ENCODE measurements around the gene PDE9A. TPM values are rescaled to one million over a fixed set of nuclear protein-coding genes. Genes with fewer than 3 reads are reported as not detected.
"Not testable (repeated sequence)": the region's sequence is repeated elsewhere in the genome, so short reads cannot be mapped to it uniquely, and the experiment has no call there.

PDE9A gene
- total and polyA plus RNA-seq, 2 of the 4 experiments (the other 2 are of a cell fraction): 0.89 to 0.90 TPM

DNA sequence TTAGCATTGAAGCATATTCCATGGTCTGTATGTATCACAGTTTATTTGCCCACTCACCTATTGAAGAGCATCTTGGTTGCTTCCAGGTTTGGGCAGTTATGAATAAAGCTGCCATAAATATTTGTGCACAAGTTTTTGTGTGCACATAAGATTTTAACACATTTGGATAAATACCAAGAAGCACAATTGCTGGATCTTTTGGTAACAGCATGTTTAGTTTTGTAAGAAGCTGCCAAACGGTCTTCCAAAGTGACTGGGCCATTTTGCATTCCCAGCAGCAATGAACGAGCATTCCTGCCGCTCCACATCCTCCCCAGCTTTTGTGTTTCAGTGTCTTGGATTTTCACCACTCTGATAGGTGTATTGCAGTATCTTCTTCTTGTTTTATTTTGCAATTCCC is 62.7 kb downstream of the PDE9A start:
- no peak overlapping the region for H4K8ac ChIP-seq (ENCODE audit: low read depth in 2 of 2, low read length in 2 of 2)
- no peak overlapping the region for H3K56ac ChIP-seq (ENCODE audit: extremely low read depth, insufficient read depth, low read length)
- CTCF ChIA-PET: no interaction called here
- POLR2A ChIA-PET (ENCODE audit: unreplicated experiment): no interaction called here
- no peak overlapping the region for H3K14ac ChIP-seq (replicated peaks; ENCODE audit: low read depth, low read length)
- H4K20me1 ChIP-seq (ENCODE audit: insufficient read depth, low read length): no peaks in the 10 kb centered on the region
- no peaks in the 10 kb centered on the region for H3K9me1 ChIP-seq (ENCODE audit: insufficient read depth, low read length)
- no peak overlapping the region for H3K4me2 ChIP-seq (ENCODE audit: low read depth, low read length)
- H4K5ac ChIP-seq (ENCODE audit: low read depth, low read length): no peak overlapping the region
- no peak overlapping the region for H2AFZ ChIP-seq (replicated peaks; ENCODE audit: low read length, poor library complexity)
- H3K18ac ChIP-seq (ENCODE audit: low read depth, low read length): no peak overlapping the region
- no peak for ATAC-seq (ENCODE audit: low read depth)
- WGBS, 2 experiments (ENCODE audit: extremely low coverage in 2 of 2, insufficient read length in 1 of 2): no CpG with 5 or more reads among the region's 3 CpGs
- no peak overlapping the region for H2BK5ac ChIP-seq (ENCODE audit: low read depth, low read length, poor library complexity, severe bottlenecking)
- no peaks in the 10 kb centered on the region; the same call in 1 of the 2 replicates for H3K4me1 ChIP-seq (ENCODE audit: control insufficient read depth, insufficient read depth, low read length)
- no peaks in the 10 kb centered on the region for H3K27me3 ChIP-seq (ENCODE audit: control insufficient read depth, insufficient read depth, low read length)
- no peak for DNase-seq
- dilution Hi-C loops (cut with HindIII; ENCODE audit: low sequenced_read_pairs, unreplicated experiment) (no loop called here), intact Hi-C loops (cut with micrococcal nuclease) (no loop called here), in situ Hi-C loops (cut with MboI; ENCODE audit: low sequenced_read_pairs) (no loop called here)
- H2BK20ac ChIP-seq (ENCODE audit: low read depth, low read length): no peak overlapping the region
- H3K9ac ChIP-seq (ENCODE audit: low read depth, low read length): no peak overlapping the region
- H4K91ac ChIP-seq (ENCODE audit: insufficient read depth, low read depth, low read length): no peak overlapping the region
- no peak overlapping the region for H3K23ac ChIP-seq (ENCODE audit: low read depth, low read length)
- no peak overlapping the region for H2BK15ac ChIP-seq (ENCODE audit: low read depth, low read length)
- TF ChIP-seq, protein P1, sequence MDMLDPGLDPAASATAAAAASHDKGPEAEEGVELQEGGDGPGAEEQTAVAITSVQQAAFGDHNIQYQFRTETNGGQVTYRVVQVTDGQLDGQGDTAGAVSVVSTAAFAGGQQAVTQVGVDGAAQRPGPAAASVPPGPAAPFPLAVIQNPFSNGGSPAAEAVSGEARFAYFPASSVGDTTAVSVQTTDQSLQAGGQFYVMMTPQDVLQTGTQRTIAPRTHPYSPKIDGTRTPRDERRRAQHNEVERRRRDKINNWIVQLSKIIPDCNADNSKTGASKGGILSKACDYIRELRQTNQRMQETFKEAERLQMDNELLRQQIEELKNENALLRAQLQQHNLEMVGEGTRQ (IDR thresholded peaks at IDR 0.05; ENCODE audit: low read depth, low read length): no peak
- TF ChIP-seq NFE2L2 (IDR thresholded peaks at IDR 0.05; ENCODE audit: low read depth, low read length): no peak
- TF ChIP-seq RFX5 (IDR thresholded peaks at IDR 0.05; ENCODE audit: low read depth, low read length): no peak
- TF ChIP-seq MAFK (IDR thresholded peaks at IDR 0.05; ENCODE audit: low read depth, low read length): no peak
- no peak overlapping the region for H3K4me3 ChIP-seq (ENCODE audit: insufficient read depth, low read depth, low read length)
- H2AK5ac ChIP-seq (ENCODE audit: low read depth, low read length): no peak overlapping the region
- H2AK9ac ChIP-seq (replicated peaks; ENCODE audit: low read depth, low read length, poor library complexity): no peak overlapping the region
- no TSS peak for BruUV-seq (replicated peaks)
- no peaks in the 10 kb centered on the region for H3K9me3 ChIP-seq (ENCODE audit: control insufficient read depth, insufficient read depth, low read length)
- no peak overlapping the region for H3K4ac ChIP-seq (ENCODE audit: low read depth, low read length)
- no peak overlapping the region for H2BK120ac ChIP-seq (ENCODE audit: low read depth, low read length)
- H3K36me3 ChIP-seq (ENCODE audit: control insufficient read depth, insufficient read depth, low read length): no peaks in the 10 kb centered on the region
- no peak overlapping the region for H3K27ac ChIP-seq (ENCODE audit: insufficient read depth, low read length)
- H3K79me1 ChIP-seq (ENCODE audit: low read depth in 1 of 2, low read length in 2 of 2): no peaks in the 10 kb centered on the region

DNA sequence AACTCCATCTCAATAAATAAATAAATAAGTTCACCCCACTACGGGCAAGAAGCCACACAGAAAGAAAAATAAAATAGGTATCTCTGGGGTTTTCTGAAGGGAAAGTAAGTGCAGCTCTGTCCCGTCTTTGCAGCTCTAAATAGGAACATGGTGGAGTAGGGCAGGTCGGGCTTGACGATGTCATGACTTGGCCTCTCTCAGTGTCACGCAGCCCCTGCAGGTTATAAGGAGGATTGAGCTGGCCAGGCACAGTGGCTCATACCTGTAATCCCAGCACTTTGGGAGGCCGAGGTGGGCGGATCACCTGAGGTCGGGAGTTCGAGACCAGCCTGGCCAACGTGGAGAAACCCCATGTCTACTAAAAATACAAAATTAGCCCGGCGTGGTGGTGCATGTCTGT is 67.1 kb downstream of the PDE9A start:
- intact Hi-C loops (cut with micrococcal nuclease); BruUV-seq (replicated peaks): not testable (repeated sequence)

More for the DNA sequence above, 67.1 kb downstream of the PDE9A start:
- DNase-seq; H4K8ac ChIP-seq (ENCODE audit: low read depth in 2 of 2, low read length in 2 of 2); ATAC-seq (ENCODE audit: low read depth); H2AK9ac ChIP-seq (replicated peaks; ENCODE audit: low read depth, low read length, poor library complexity); H3K14ac ChIP-seq (replicated peaks; ENCODE audit: low read depth, low read length); H2BK15ac ChIP-seq (ENCODE audit: low read depth, low read length); H3K79me1 ChIP-seq (ENCODE audit: low read depth in 1 of 2, low read length in 2 of 2); H2BK5ac ChIP-seq (ENCODE audit: low read depth, low read length, poor library complexity, severe bottlenecking); H3K23ac ChIP-seq (ENCODE audit: low read depth, low read length); H2AK5ac ChIP-seq (ENCODE audit: low read depth, low read length); H3K27me3 ChIP-seq (ENCODE audit: control insufficient read depth, insufficient read depth, low read length); H2BK120ac ChIP-seq (ENCODE audit: low read depth, low read length); in situ Hi-C loops (cut with MboI; ENCODE audit: low sequenced_read_pairs); H3K4ac ChIP-seq (ENCODE audit: low read depth, low read length); H4K20me1 ChIP-seq (ENCODE audit: insufficient read depth, low read length); POLR2A ChIA-PET (ENCODE audit: unreplicated experiment); H4K5ac ChIP-seq (ENCODE audit: low read depth, low read length); H3K9me3 ChIP-seq (ENCODE audit: control insufficient read depth, insufficient read depth, low read length); H3K9me1 ChIP-seq (ENCODE audit: insufficient read depth, low read length); H3K4me3 ChIP-seq (ENCODE audit: insufficient read depth, low read depth, low read length); H3K27ac ChIP-seq (ENCODE audit: insufficient read depth, low read length); CTCF ChIA-PET; H2BK20ac ChIP-seq (ENCODE audit: low read depth, low read length); H3K18ac ChIP-seq (ENCODE audit: low read depth, low read length); dilution Hi-C loops (cut with HindIII; ENCODE audit: low sequenced_read_pairs, unreplicated experiment); H3K4me2 ChIP-seq (ENCODE audit: low read depth, low read length); H3K36me3 ChIP-seq (ENCODE audit: control insufficient read depth, insufficient read depth, low read length); H3K56ac ChIP-seq (ENCODE audit: extremely low read depth, insufficient read depth, low read length); H3K9ac ChIP-seq (ENCODE audit: low read depth, low read length); H4K91ac ChIP-seq (ENCODE audit: insufficient read depth, low read depth, low read length); H2AFZ ChIP-seq (replicated peaks; ENCODE audit: low read length, poor library complexity): not testable (repeated sequence)
- WGBS, 2 experiments (ENCODE audit: extremely low coverage in 2 of 2, insufficient read length in 1 of 2): 100% methylated on average over 2 of the region's 12 CpGs; no CpG with 5 or more reads in 1 of the 2 experiments
- H3K4me1 ChIP-seq (ENCODE audit: control insufficient read depth, insufficient read depth, low read length): peaks cover 12% of the 10 kb centered on the region
